ENCODE results near the gene DIPK1B. TPM values are rescaled to one million over a fixed set of nuclear protein-coding genes. Genes with fewer than 3 reads are reported as not detected.

Gene DIPK1B
- total RNA-seq, 1 donor from 2014 or later: 11.0 TPM

DNA sequence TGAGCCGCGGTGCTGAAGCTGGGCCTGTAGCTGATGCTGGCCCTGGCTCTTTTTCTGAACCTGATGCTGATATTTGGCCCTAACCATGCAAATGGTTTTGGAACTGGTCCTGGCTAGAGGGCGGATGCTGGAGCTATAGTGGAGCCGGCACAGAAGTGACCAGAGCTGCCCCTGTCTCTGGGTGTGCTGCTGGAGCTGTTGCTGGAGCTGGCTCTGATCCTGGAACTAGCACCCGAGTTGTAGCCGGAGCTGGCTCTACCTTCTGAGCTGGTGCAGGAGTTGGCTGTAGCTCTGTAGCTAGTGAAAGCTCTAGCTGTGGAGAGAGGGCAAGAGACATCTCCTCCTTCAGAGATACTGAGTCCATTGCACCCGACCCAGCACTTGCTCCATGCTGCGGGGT is 17.6 kb downstream of the DIPK1B start:
- no peaks in the 10 kb centered on the region for H3K9me3 ChIP-seq (ENCODE audit: control insufficient read depth in 3 of 3, low read length in 3 of 3)
- peak overlapping the region in 1 of 3 donors; percentile 16 for H3K9ac ChIP-seq (ENCODE audit: low read depth in 1 of 3, low read length in 3 of 3)
- H3K27me3 ChIP-seq (ENCODE audit: control insufficient read depth in 3 of 3, insufficient read depth in 3 of 3, low read length in 3 of 3): no peaks in the 10 kb centered on the region
- H3K4me3 ChIP-seq (ENCODE audit: low read length in 3 of 3): no peak overlapping the region
- H3K27ac ChIP-seq (ENCODE audit: low read depth, low read length): no peak overlapping the region
- H3K4me1 ChIP-seq (ENCODE audit: control insufficient read depth in 3 of 3, insufficient read depth in 3 of 3, low read length in 3 of 3): peaks cover 32 to 40% (median 34%) of the 10 kb centered on the region in 3 donors
- H3K36me3 ChIP-seq (ENCODE audit: control insufficient read depth in 3 of 3, insufficient read depth in 3 of 3, low read length in 3 of 3): peaks cover 16 to 18% (median 18%) of the 10 kb centered on the region in 3 donors

DNA sequence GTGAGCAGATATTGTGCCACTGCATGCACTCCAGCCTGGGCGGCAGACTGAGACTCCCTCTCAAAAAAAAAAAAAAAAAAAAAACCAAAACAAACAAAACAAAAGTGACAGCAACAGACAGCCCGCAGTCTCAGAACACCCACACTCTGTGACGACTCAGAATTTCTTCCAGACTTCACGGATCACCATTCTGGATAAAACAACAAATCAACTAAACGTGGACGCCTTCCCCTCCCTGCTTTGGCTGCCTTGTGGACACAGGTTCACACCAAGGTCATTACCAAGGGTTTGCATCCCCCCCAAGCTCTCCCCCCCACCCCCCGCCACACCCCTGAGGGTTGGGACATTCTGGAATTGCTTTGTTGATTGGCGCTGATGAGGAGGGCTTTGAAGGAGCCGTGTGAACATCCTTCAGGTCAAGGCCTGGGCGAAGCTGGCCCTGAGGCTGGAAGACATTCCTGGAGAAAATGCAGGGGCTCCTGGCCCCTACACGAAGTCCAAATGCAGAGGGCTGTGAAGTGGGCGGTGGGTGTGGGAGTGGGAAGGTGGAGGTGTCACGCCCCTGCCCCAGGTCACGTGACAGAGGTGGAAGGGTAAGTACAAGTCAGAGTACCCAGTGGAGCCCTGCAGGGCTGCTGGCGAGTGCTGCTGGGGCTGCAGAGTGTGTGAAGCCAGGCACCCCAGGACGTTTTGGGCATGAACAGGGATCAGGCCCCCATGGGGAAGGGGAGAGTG is 20.2 kb downstream of the DIPK1B start:
- Histone ChIP-seq H3K4me3 (ENCODE audit: low read length in 3 of 3) (no peak overlapping the region), H3K27ac (ENCODE audit: low read depth, low read length) (no peak overlapping the region), H3K36me3 (ENCODE audit: control insufficient read depth in 3 of 3, insufficient read depth in 3 of 3, low read length in 3 of 3) (no peaks in the 10 kb centered on the region), H3K9ac (ENCODE audit: low read depth in 1 of 3, low read length in 3 of 3) (no peak overlapping the region), H3K9me3 (ENCODE audit: control insufficient read depth in 3 of 3, low read length in 3 of 3) (no peaks in the 10 kb centered on the region), H3K4me1 (ENCODE audit: control insufficient read depth in 3 of 3, insufficient read depth in 3 of 3, low read length in 3 of 3) (peaks cover 11 to 16% (median 12%) of the 10 kb centered on the region in 3 donors), H3K27me3 (ENCODE audit: control insufficient read depth in 3 of 3, insufficient read depth in 3 of 3, low read length in 3 of 3) (no peaks in the 10 kb centered on the region)

DNA sequence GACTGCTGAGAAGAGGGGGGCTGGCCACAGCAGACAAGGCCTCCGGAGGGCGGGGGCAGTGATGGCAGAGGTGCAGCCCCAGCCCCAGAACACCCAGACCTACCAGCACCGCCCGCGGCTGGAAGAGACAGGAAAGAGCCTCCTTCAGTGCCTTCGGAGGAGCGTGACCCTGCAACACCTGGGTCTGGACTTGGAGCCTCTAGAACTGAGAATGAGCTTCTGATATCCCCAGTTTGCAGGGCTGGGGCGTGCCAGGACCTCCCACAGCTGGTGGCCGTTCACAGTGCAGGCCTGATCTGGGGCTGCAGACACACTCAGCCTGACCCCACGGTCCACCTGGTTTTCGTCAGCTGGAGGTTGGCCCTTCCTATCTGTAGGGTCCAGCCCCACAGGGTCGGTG is 21.2 kb downstream of the DIPK1B start:
- no peak overlapping the region for H3K9ac ChIP-seq (ENCODE audit: low read depth in 1 of 3, low read length in 3 of 3)
- no peak overlapping the region for H3K4me3 ChIP-seq (ENCODE audit: low read length in 3 of 3)
- H3K27me3 ChIP-seq (ENCODE audit: control insufficient read depth in 3 of 3, insufficient read depth in 3 of 3, low read length in 3 of 3): no peaks in the 10 kb centered on the region
- H3K4me1 ChIP-seq (ENCODE audit: control insufficient read depth in 3 of 3, insufficient read depth in 3 of 3, low read length in 3 of 3): peaks cover 8 to 9% (median 9%) of the 10 kb centered on the region in 3 donors
- no peaks in the 10 kb centered on the region for H3K36me3 ChIP-seq (ENCODE audit: control insufficient read depth in 3 of 3, insufficient read depth in 3 of 3, low read length in 3 of 3)
- no peaks in the 10 kb centered on the region for H3K9me3 ChIP-seq (ENCODE audit: control insufficient read depth in 3 of 3, low read length in 3 of 3)
- no peak overlapping the region for H3K27ac ChIP-seq (ENCODE audit: low read depth, low read length)

DNA sequence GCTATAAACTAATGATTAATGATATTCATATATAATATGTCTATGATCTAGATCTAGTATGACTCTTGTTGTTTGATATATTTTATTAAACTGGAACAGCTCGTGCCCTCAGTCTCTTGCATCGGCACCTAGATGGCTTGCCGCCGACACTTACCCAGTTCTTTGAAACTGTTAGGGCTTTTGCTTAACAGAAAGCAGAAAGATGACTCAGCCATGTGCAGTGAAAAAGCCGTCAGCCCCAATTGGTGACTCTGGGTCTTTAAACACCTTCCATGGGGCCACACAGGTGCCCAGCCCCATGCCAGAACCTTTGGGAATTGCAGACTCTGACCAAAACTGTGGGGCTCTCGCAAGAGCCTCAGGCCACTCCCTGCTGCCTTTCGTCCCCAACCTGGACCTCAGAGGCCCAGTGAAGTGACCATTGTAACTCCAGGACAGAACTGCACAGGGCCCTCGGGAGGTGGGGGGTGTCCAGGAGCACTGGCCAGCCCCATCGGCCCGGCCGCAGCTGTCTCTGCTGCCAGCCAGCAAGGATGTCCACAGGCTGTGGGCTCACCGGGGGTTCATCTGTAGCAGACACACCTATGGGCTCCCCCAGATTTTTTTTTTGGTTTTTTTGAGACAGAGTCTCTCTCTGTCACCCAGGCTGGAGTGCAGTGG is 22.6 kb downstream of the DIPK1B start:
- H3K4me3 ChIP-seq (ENCODE audit: low read length in 3 of 3): no peak overlapping the region
- H3K27me3 ChIP-seq (ENCODE audit: control insufficient read depth in 3 of 3, insufficient read depth in 3 of 3, low read length in 3 of 3): peaks cover 1 to 12% (median 8%) of the 10 kb centered on the region in 3 donors
- H3K9ac ChIP-seq (ENCODE audit: low read depth in 1 of 3, low read length in 3 of 3): no peak overlapping the region
- no peaks in the 10 kb centered on the region for H3K36me3 ChIP-seq (ENCODE audit: control insufficient read depth in 3 of 3, insufficient read depth in 3 of 3, low read length in 3 of 3)
- no peak overlapping the region for H3K27ac ChIP-seq (ENCODE audit: low read depth, low read length)
- H3K9me3 ChIP-seq (ENCODE audit: control insufficient read depth in 3 of 3, low read length in 3 of 3): no peaks in the 10 kb centered on the region
- H3K4me1 ChIP-seq (ENCODE audit: control insufficient read depth in 3 of 3, insufficient read depth in 3 of 3, low read length in 3 of 3): no peaks in the 10 kb centered on the region

DNA sequence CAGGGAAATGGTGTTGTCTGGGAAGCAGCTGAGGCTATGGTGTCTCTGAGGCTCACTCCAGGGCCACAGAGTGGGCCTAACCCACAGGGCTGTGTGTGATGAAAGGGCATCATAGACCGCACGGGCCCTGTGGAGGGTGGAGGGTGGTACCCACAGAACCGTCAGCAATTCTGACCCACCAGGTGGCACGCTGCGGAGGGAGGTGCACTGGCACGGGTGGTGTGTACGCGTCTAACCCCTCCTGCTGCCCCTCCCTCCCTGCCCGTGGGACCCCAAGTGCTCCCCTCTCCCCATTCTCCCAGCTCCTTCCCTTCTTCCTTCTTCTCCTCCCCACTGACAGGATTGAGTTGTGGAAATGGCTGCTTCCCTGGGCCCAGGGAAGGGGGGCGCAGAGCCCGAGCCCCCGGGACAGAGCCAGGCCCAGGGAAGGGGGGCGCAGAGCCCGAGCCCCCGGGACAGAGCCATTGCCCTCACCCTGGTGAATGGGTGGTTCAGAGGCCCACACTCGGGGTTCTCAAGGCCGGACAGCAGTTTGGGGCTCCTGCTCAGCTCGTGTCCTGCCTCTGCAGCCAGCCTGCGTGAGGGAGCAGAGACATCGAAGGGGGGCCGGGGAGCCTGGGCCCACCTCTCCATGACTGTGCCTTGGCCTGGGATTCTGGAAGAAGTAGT is 23.6 kb downstream of the DIPK1B start:
- Histone ChIP-seq H3K27ac (ENCODE audit: low read depth, low read length) (no peak overlapping the region), H3K27me3 (ENCODE audit: control insufficient read depth in 3 of 3, insufficient read depth in 3 of 3, low read length in 3 of 3) (peaks cover 11 to 21% (median 16%) of the 10 kb centered on the region in 3 donors), H3K4me3 (ENCODE audit: low read length in 3 of 3) (no peak overlapping the region), H3K4me1 (ENCODE audit: control insufficient read depth in 3 of 3, insufficient read depth in 3 of 3, low read length in 3 of 3) (peaks cover under 1 to 2% (median 2%) of the 10 kb centered on the region in 3 donors), H3K9me3 (ENCODE audit: control insufficient read depth in 3 of 3, low read length in 3 of 3) (no peaks in the 10 kb centered on the region), H3K36me3 (ENCODE audit: control insufficient read depth in 3 of 3, insufficient read depth in 3 of 3, low read length in 3 of 3) (no peaks in the 10 kb centered on the region), H3K9ac (ENCODE audit: low read depth in 1 of 3, low read length in 3 of 3) (no peak overlapping the region)

DNA sequence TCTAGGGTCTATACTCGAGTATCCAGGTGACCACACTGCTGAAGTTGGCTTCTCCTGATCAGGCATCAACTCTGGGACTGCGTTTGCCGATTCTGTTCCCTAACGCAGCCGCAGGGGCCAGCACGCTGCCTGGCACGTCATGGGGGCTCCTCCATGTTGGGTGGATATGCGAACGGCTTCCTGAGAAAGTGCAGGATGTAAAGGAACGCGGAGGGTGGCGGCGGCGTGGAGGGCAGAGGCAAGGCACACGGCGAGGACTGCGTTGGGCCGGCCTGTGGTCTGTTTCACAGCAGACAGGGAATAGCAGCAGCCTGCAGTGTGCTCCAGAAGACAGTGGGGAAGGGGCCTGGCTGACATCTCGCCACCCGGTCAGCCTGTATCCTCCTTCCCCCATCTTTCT is 26.6 kb downstream of the DIPK1B start:
- H3K27me3 ChIP-seq (ENCODE audit: control insufficient read depth in 3 of 3, insufficient read depth in 3 of 3, low read length in 3 of 3): peaks cover 39 to 49% (median 41%) of the 10 kb centered on the region in 3 donors
- H3K4me3 ChIP-seq (ENCODE audit: low read length in 3 of 3): no peak overlapping the region
- no peaks in the 10 kb centered on the region for H3K36me3 ChIP-seq (ENCODE audit: control insufficient read depth in 3 of 3, insufficient read depth in 3 of 3, low read length in 3 of 3)
- peaks cover 3 to 15% (median 11%) of the 10 kb centered on the region in 3 donors for H3K4me1 ChIP-seq (ENCODE audit: control insufficient read depth in 3 of 3, insufficient read depth in 3 of 3, low read length in 3 of 3)
- no peak overlapping the region for H3K9ac ChIP-seq (ENCODE audit: low read depth in 1 of 3, low read length in 3 of 3)
- no peaks in the 10 kb centered on the region for H3K9me3 ChIP-seq (ENCODE audit: control insufficient read depth in 3 of 3, low read length in 3 of 3)
- no peak overlapping the region for H3K27ac ChIP-seq (ENCODE audit: low read depth, low read length)

DNA sequence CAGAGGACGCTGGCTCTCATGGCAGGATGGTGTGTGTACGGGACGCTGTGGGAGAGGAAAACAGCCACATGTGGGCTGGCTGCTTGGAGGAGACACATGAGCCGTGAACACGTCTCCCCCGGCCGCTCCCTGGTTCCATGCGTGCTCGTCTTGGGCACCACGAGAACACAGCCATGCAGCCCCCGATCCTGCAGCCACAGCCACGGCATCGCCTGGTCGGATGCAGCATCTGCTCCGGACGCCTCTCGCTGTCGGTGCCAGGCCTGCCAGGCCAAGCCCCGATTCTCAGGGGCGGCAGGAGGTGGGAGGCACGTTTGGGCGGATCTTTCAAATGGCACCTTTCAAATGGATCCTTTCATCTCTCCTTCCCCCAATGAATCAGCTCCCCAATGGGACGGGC is 27.1 kb downstream of the DIPK1B start:
- H3K27me3 ChIP-seq (ENCODE audit: control insufficient read depth in 3 of 3, insufficient read depth in 3 of 3, low read length in 3 of 3): peaks cover 39 to 51% (median 47%) of the 10 kb centered on the region in 3 donors
- H3K36me3 ChIP-seq (ENCODE audit: control insufficient read depth in 3 of 3, insufficient read depth in 3 of 3, low read length in 3 of 3): no peaks in the 10 kb centered on the region
- H3K27ac ChIP-seq (ENCODE audit: low read depth, low read length): no peak overlapping the region
- H3K4me3 ChIP-seq (ENCODE audit: low read length in 3 of 3): no peak overlapping the region
- peaks cover 3 to 15% (median 11%) of the 10 kb centered on the region in 3 donors for H3K4me1 ChIP-seq (ENCODE audit: control insufficient read depth in 3 of 3, insufficient read depth in 3 of 3, low read length in 3 of 3)
- H3K9ac ChIP-seq (ENCODE audit: low read depth in 1 of 3, low read length in 3 of 3): no peak overlapping the region
- H3K9me3 ChIP-seq (ENCODE audit: control insufficient read depth in 3 of 3, low read length in 3 of 3): no peaks in the 10 kb centered on the region

DNA sequence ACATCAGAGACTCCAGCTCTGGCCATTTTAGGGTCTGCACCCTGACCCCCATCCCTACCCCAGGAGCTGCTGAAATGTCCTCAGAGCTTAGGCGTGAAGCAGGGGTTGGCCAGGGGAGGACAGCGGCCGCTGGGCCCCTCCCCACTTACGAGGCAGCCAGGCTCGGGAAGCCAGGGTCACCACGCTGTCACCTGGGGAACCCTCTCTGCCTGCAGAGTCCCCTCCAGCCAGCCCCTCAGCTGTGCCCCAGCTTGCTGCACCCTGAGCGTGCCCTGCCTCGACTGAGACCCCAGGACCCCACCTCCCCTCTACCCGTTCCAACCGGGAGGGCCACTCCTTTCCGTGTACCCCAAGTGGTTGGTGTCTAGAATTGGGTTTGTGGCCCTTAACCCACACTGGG is 27.7 kb downstream of the DIPK1B start:
- H3K27ac ChIP-seq (ENCODE audit: low read depth, low read length): no peak overlapping the region
- peaks cover 3 to 15% (median 11%) of the 10 kb centered on the region in 3 donors for H3K4me1 ChIP-seq (ENCODE audit: control insufficient read depth in 3 of 3, insufficient read depth in 3 of 3, low read length in 3 of 3)
- no peaks in the 10 kb centered on the region for H3K36me3 ChIP-seq (ENCODE audit: control insufficient read depth in 3 of 3, insufficient read depth in 3 of 3, low read length in 3 of 3)
- H3K4me3 ChIP-seq (ENCODE audit: low read length in 3 of 3): no peak overlapping the region
- H3K9me3 ChIP-seq (ENCODE audit: control insufficient read depth in 3 of 3, low read length in 3 of 3): no peaks in the 10 kb centered on the region
- H3K27me3 ChIP-seq (ENCODE audit: control insufficient read depth in 3 of 3, insufficient read depth in 3 of 3, low read length in 3 of 3): peaks cover 39 to 51% (median 47%) of the 10 kb centered on the region in 3 donors
- no peak overlapping the region for H3K9ac ChIP-seq (ENCODE audit: low read depth in 1 of 3, low read length in 3 of 3)

DNA sequence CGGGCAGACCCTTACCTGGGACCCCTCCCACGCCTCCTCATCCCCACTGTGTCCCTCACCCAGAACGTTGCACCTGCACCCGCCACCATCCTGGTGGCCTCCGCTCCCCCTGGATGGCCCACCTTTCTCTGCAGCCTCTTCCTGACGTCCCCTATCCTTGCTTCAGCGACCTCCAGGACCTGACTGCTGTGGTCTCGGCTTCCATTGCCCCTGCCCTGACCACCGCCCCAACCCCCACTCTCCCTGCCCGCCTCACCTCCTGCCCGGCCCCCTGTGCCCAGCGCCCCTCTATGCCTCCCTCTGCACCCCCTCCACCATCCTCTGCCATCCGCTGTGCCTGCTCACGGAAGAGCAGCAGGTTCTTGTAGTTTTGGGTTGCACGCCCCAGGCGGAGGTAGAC is 28.1 kb downstream of the DIPK1B start:
- Histone ChIP-seq H3K27ac (ENCODE audit: low read depth, low read length) (no peak overlapping the region), H3K36me3 (ENCODE audit: control insufficient read depth in 3 of 3, insufficient read depth in 3 of 3, low read length in 3 of 3) (no peaks in the 10 kb centered on the region), H3K4me1 (ENCODE audit: control insufficient read depth in 3 of 3, insufficient read depth in 3 of 3, low read length in 3 of 3) (peaks cover 3 to 15% (median 11%) of the 10 kb centered on the region in 3 donors), H3K27me3 (ENCODE audit: control insufficient read depth in 3 of 3, insufficient read depth in 3 of 3, low read length in 3 of 3) (peaks cover 39 to 51% (median 47%) of the 10 kb centered on the region in 3 donors), H3K9me3 (ENCODE audit: control insufficient read depth in 3 of 3, low read length in 3 of 3) (no peaks in the 10 kb centered on the region), H3K9ac (ENCODE audit: low read depth in 1 of 3, low read length in 3 of 3) (no peak overlapping the region), H3K4me3 (ENCODE audit: low read length in 3 of 3) (no peak overlapping the region)
